ENCODE data around the gene FOLR2.

- TF ChIP-seq CTCF (IDR thresholded peaks at IDR 0.05) (no peak), REST (IDR thresholded peaks at IDR 0.05; ENCODE audit: insufficient read depth in 1 of 2, low read depth in 2 of 2, low read length in 1 of 2) (no peak), POLR2AphosphoS5 (IDR thresholded peaks at IDR 0.05; ENCODE audit: low read depth, low read length) (no peak), TCF7L2 (IDR thresholded peaks at IDR 0.05; ENCODE audit: low read depth, low read length) (no peak), SIN3A (IDR thresholded peaks at IDR 0.05; ENCODE audit: borderline replicate concordance, insufficient read depth, low read depth, low read length) (no peak)
Observed at GRCh38 chr11:72245263-72245816, 28.7 kb downstream of the FOLR2 start.

Data from Panc1 (cell line).